ENCODE results near the gene RDH11.

Gene RDH11

GRCh38 chr14:67643713-67644112 is 51.9 kb downstream of the RDH11 start:
- DNase-seq: no peak

DNA sequence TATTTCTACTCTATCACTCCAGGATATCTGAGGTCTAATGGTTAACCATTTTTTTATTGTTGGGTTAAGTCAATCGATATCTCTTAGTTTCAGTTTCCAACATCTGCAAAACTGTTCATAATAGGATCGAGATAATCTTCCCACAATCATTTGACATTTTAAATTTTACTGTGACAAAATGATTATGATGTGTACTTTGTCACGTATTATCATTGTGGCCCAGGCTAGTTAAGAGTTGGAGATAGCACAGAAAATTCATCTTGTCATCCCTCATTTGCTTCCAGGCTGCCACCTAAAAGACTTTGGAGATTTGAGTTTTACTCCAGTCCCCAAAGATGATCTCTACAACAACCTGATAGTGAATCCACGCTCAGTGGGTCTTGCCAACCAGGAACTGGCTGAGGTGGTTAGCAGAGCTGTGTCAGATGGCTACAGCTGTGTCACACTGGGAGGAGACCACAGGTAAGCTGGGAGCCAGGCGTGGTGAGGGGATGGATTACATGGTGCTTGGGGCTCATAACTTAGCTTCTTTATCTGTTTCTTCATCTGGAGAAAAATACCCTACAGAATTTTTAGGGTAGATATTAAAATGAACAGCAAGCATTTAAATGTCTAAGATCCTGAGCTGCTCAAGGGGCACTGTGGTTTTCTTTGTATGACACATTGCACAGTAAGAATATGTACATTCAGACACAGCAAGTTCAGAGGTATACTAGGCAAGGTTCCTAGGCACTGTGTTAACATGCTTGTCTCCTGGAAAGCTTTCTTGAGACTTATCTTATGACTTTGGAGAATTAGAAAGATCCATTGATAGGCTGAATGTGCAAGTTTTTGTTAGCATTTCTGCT is 53.4 kb downstream of the RDH11 start:
- no peak for DNase-seq

DNA sequence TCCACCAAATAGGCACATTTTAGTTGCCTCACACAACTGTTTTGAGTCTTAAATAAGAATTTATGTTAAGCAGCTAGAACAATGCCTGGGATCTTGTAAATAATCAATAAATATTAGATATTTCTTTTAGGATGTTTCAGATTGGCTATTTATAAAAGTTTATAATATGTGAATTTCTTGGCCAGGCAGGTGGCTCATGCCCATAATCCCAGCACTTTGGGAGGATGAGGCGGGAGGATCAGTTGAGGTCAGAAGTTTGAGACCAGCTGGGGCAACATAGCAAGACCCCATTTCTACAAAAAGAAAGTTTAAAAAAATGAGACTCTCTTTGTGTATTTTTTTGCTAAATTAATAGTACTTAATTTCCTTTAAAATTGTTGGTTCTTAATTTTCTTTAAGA is 54.1 kb downstream of the RDH11 start:
- no peak for DNase-seq

- no peak for DNase-seq
Observed at GRCh38 chr14:67638642-67639041, 56.9 kb downstream of the RDH11 start.

DNA sequence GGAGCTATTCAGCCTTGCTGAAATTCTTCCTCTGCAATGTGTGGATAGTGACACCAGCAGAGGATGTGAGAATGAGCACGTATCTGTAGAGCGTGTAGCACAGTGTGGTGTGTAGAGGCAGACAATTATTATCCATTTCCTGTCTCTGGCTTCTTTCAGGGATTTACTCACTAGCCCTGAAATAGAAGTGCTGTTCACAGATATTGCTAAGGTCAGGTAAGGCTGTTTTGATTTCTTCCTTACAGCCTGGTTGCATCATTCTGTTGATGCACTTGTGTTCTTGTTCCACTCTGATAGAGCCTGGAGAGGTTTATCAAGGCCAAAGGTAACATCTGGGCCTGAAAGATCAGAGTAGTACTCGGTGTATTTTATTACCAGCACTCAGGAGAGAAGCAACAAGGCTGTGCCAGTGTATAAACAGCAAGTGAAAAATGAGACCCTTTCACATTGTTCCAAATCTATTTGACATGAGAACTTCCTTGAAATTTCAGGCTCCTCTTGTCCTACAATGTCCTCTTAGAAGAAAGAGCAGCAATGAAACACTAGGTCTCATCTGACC is 59.1 kb downstream of the RDH11 start:
- no peak for DNase-seq

DNA sequence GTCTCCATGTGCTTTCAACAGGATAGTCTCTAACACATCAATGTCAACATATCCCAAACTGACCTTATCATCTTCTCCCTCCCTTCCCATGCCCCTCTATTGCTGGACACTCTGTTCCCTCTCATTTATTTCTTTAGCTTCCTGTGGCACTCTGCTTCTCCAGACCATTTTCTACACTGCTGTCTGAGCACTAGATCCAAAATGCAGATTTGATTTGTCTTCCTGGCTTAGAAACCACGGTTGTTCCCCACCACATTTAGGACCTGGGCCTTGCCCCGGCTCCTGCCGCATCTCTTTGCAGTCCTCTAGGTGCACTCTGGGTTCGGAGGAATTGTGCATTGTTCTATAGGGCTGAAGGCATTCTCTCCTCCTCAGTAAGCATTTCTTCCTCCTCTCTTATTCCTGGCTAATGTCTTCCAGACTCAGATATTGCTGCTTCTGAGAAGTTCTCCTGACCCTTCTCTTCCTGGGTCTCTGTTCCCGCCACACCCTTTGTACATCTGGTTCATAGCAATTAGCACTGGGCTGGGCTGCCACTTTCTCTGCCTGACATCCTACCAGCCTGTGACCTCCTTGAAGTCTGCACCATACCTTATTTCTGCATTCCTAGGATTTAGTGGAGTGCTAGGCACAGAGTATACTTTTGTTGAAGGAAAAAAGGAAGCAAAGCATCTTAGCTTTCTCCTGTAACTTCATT is 62.0 kb downstream of the RDH11 start:
- DNase-seq: no peak

DNA sequence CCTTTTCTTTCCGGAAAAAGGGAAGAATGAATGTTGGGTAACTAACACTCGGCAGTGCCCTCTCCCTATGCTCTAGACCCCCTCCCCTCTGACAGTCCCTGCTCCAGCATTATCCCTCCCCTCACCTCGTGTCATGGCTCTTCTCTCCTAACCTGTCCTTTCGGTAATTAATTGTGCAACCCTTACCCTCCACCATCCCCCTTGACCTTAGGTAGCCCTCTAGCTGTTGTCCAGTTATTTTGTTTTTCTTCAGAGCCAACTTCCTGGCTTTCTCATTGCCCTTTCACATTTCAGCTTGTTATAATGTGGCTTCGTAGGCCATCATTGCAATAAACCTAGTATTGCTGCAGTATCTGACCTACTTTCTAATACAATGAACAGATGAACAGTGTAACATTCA is 64.6 kb downstream of the RDH11 start:
- DNase-seq: no peak

DNA sequence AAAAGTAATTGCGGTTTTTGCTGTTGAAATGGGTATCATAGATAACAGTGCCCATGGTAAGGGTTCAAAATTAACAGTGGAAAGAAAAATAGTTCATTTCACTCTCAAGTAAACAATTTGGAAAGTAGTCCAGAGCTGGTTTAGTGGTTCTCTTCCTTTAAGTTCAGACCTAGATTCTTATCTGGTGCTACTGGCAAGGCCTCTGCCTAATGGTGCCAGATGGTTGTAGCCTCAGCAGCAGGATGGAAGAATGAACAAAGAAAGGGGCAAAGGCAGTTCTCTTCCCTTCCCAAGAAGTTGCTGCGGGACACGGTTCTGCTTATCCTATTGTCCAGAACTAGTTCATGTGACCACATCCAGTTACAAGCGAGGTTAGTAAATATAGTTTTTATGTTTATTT is 65.4 kb downstream of the RDH11 start:
- DNase-seq: no peak

DNA sequence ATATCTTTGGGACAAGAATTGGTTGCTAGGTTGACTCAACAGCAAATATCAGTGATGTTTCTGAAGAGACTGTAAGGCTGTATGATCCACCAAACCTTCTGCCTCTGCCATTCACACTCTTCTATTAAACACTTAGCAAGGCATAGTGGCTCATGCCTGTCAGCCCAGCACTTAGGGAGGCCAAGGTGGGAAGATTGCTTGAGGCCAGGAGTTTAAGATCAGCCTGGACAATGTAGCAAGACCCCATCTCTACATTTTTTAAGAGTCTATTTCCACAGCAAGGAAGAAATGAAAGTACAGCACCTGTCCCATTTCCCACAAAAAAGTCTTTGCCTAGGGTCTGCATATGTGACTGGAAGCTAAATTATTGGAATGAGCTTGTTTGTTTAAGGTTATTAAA is 68.0 kb downstream of the RDH11 start:
- no peak for DNase-seq

Measured in NCI-H1092 (cell line).